Neural progenitor cell (in vitro differentiated cells): ENCODE data around the gene MXRA8.

ENCODE experiments used
- EZH2 ChIP-seq: fragments of 200-600 bp; sonication (generic); IDR thresholded peaks from 2 replicates; pipeline ENCODE4 v1.6.1; 2017; ENCODE audit warnings: antibody characterized with exemption, mild to moderate bottlenecking, moderate library complexity
- EZH2phosphoT487 ChIP-seq: fragments of 200-600 bp; sonication (generic); IDR thresholded peaks from 2 replicates; pipeline ENCODE4 v1.6.1; 2017; ENCODE audit warnings: antibody characterized with exemption
- TF ChIP-seq, protein P1 (sequence below): fragments of 200-600 bp; sonication (generic); IDR thresholded peaks from 2 replicates; pipeline ENCODE4 v1.5.1; 2017; ENCODE audit warnings: antibody characterized with exemption, mild to moderate bottlenecking

DNA sequence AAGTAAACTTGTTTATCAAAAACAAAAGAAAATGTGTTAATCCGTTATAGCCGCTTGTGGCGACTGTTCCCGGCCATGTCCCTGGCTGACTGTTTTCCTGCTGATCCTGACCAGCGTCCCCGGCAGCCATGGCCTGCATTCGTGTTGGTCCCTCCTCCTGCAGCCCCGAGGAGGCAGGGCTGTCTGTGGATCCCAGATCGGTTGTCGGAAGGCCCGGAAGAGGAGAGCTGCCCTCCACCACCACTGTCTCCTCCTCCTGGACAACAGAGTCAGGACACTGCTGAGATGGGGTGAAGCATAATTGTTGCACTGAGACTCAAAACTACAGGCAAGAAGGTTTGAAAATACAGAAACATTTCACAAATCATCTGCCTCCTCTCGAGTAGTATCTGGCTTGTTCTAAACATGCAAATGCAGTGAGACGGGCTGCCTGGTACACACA is 3.6 kb upstream of the MXRA8 start:
- TF ChIP-seq, protein P1, sequence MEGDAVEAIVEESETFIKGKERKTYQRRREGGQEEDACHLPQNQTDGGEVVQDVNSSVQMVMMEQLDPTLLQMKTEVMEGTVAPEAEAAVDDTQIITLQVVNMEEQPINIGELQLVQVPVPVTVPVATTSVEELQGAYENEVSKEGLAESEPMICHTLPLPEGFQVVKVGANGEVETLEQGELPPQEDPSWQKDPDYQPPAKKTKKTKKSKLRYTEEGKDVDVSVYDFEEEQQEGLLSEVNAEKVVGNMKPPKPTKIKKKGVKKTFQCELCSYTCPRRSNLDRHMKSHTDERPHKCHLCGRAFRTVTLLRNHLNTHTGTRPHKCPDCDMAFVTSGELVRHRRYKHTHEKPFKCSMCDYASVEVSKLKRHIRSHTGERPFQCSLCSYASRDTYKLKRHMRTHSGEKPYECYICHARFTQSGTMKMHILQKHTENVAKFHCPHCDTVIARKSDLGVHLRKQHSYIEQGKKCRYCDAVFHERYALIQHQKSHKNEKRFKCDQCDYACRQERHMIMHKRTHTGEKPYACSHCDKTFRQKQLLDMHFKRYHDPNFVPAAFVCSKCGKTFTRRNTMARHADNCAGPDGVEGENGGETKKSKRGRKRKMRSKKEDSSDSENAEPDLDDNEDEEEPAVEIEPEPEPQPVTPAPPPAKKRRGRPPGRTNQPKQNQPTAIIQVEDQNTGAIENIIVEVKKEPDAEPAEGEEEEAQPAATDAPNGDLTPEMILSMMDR = no peak
- TF ChIP-seq EZH2 = no peak
- TF ChIP-seq EZH2phosphoT487 = no peak
